ENCODE data around the gene QRSL1. TPM values are rescaled to one million over a fixed set of nuclear protein-coding genes. Genes with fewer than 3 reads are reported as not detected.

Gene QRSL1
- total RNA-seq, 1 donor from 2014 or later = 18.3 TPM

- H3K4me3 Mint-ChIP-seq (ENCODE audit: low read depth) = no peak overlapping the region
- H3K27ac Mint-ChIP-seq = no peak overlapping the region
- no peak for DNase-seq (ENCODE audit: low spot score, unreplicated experiment)
- H3K4me1 Mint-ChIP-seq (ENCODE audit: low read depth) = peaks cover 22% of the 10 kb centered on the region
- no peaks in the 10 kb centered on the region for H3K27me3 Mint-ChIP-seq
- no peaks in the 10 kb centered on the region for H3K9me3 Mint-ChIP-seq (ENCODE audit: low read depth)
- H3K36me3 Mint-ChIP-seq (ENCODE audit: insufficient read depth) = peaks cover 13% of the 10 kb centered on the region
- TF ChIP-seq CTCF (IDR thresholded peaks at IDR 0.05; ENCODE audit: unreplicated experiment) = no peak
Observed at GRCh38 chr6:106612671-106613416, 16.5 kb upstream of the QRSL1 start.

GRCh38 chr6:106613590-106613989 lies 15.8 kb upstream of the QRSL1 start:
- no peak overlapping the region for H3K27ac Mint-ChIP-seq
- TF ChIP-seq CTCF (IDR thresholded peaks at IDR 0.05; ENCODE audit: unreplicated experiment) = no peak
- H3K4me3 Mint-ChIP-seq (ENCODE audit: low read depth) = no peak overlapping the region
- peaks cover 24% of the 10 kb centered on the region for H3K4me1 Mint-ChIP-seq (ENCODE audit: low read depth)
- peaks cover 14% of the 10 kb centered on the region for H3K36me3 Mint-ChIP-seq (ENCODE audit: insufficient read depth)
- no peaks in the 10 kb centered on the region for H3K27me3 Mint-ChIP-seq
- H3K9me3 Mint-ChIP-seq (ENCODE audit: low read depth) = peaks cover 3% of the 10 kb centered on the region
- no peak for DNase-seq (ENCODE audit: low spot score, unreplicated experiment)

GRCh38 chr6:106614166-106614565 lies 15.2 kb upstream of the QRSL1 start:
- H3K9me3 Mint-ChIP-seq (ENCODE audit: low read depth) = peaks cover 3% of the 10 kb centered on the region
- no peak for TF ChIP-seq CTCF (IDR thresholded peaks at IDR 0.05; ENCODE audit: unreplicated experiment)
- no peak overlapping the region for H3K27ac Mint-ChIP-seq
- peaks cover 14% of the 10 kb centered on the region for H3K36me3 Mint-ChIP-seq (ENCODE audit: insufficient read depth)
- H3K27me3 Mint-ChIP-seq = no peaks in the 10 kb centered on the region
- DNase-seq (ENCODE audit: low spot score, unreplicated experiment) = no peak
- H3K4me3 Mint-ChIP-seq (ENCODE audit: low read depth) = no peak overlapping the region
- H3K4me1 Mint-ChIP-seq (ENCODE audit: low read depth) = peaks cover 27% of the 10 kb centered on the region

GRCh38 chr6:106614592-106615257 lies 14.7 kb upstream of the QRSL1 start:
- Mint-ChIP-seq H3K4me1 (ENCODE audit: low read depth) (peaks cover 26% of the 10 kb centered on the region), H3K9me3 (ENCODE audit: low read depth) (peaks cover 3% of the 10 kb centered on the region), H3K36me3 (ENCODE audit: insufficient read depth) (peaks cover 14% of the 10 kb centered on the region), H3K4me3 (ENCODE audit: low read depth) (no peak overlapping the region), H3K27me3 (no peaks in the 10 kb centered on the region), H3K27ac (no peak overlapping the region)
- no peak for DNase-seq (ENCODE audit: low spot score, unreplicated experiment)
- no peak for TF ChIP-seq CTCF (IDR thresholded peaks at IDR 0.05; ENCODE audit: unreplicated experiment)

- DNase-seq (ENCODE audit: low spot score, unreplicated experiment) = no peak
- Mint-ChIP-seq H3K27ac (no peak overlapping the region), H3K36me3 (ENCODE audit: insufficient read depth) (peaks cover 20% of the 10 kb centered on the region), H3K9me3 (ENCODE audit: low read depth) (peaks cover 8% of the 10 kb centered on the region), H3K4me3 (ENCODE audit: low read depth) (no peak overlapping the region), H3K4me1 (ENCODE audit: low read depth) (peaks cover 25% of the 10 kb centered on the region), H3K27me3 (no peaks in the 10 kb centered on the region)
- no peak for TF ChIP-seq CTCF (IDR thresholded peaks at IDR 0.05; ENCODE audit: unreplicated experiment)
Observed at GRCh38 chr6:106617302-106617701, 12.1 kb upstream of the QRSL1 start.

All from progenitor cell of endocrine pancreas (in vitro differentiated cells).